Fibroblast of skin of right biceps (primary cell): ENCODE measurements around the gene TMEM69.
"Not testable (repeated sequence)": the region's sequence is repeated elsewhere in the genome, so short reads cannot be mapped to it uniquely, and the experiment has no call there.

Experiments used
- DNase-seq: peaks from one replicate; pipeline ENCODE4 v3.0.0-alpha.2; 2013

Gene TMEM69

GRCh38 chr1:45687754-45688740 lies at the start of gene TMEM69:
Gene TMEM69 (plus strand): TSS chr1:45688181. CDS start chr1:45691069, 2,888 bp downstream.
- DNase-seq = peak; percentile 92

GRCh38 chr1:45640293-45640692 lies 47.7 kb upstream of the TMEM69 start:
- DNase-seq = no peak

GRCh38 chr1:45643321-45643720 lies 44.7 kb upstream of the TMEM69 start:
- no peak for DNase-seq

GRCh38 chr1:45643978-45644377 lies 44.0 kb upstream of the TMEM69 start:
- no peak for DNase-seq

GRCh38 chr1:45644661-45645060 lies 43.3 kb upstream of the TMEM69 start:
- DNase-seq = no peak

GRCh38 chr1:45647248-45648021 lies 40.5 kb upstream of the TMEM69 start:
- no peak for DNase-seq

- DNase-seq = peak; percentile 22
These were observed 33.3 kb upstream of the TMEM69 start for GRCh38 chr1:45654540-45655280.

- DNase-seq = no peak
These were observed 31.3 kb upstream of the TMEM69 start for GRCh38 chr1:45656573-45657226.

- DNase-seq = no peak
These were observed 29.8 kb upstream of the TMEM69 start for GRCh38 chr1:45658171-45658570.

GRCh38 chr1:45659222-45659621 lies 28.8 kb upstream of the TMEM69 start:
- DNase-seq = no peak

GRCh38 chr1:45660336-45660735 lies 27.6 kb upstream of the TMEM69 start:
- DNase-seq = no peak

- no peak for DNase-seq
These were observed 21.1 kb upstream of the TMEM69 start for GRCh38 chr1:45666836-45667235.

GRCh38 chr1:45667321-45668111 lies 20.5 kb upstream of the TMEM69 start:
- DNase-seq = no peak

- no peak for DNase-seq
These were observed 19.5 kb upstream of the TMEM69 start for GRCh38 chr1:45668526-45668925.

GRCh38 chr1:45669379-45669778 lies 18.6 kb upstream of the TMEM69 start:
- DNase-seq = peak; percentile 36

- peak; percentile 55 for DNase-seq
These were observed 17.9 kb upstream of the TMEM69 start for GRCh38 chr1:45669859-45670655.

GRCh38 chr1:45673956-45674355 lies 14.0 kb upstream of the TMEM69 start:
- peak; percentile 44 for DNase-seq

GRCh38 chr1:45674478-45674877 lies 13.5 kb upstream of the TMEM69 start:
- no peak for DNase-seq

GRCh38 chr1:45676553-45676952 lies 11.4 kb upstream of the TMEM69 start:
- not testable (repeated sequence) for DNase-seq

GRCh38 chr1:45677751-45678245 lies 10.2 kb upstream of the TMEM69 start:
- no peak for DNase-seq

- DNase-seq = no peak
These were observed 9.5 kb upstream of the TMEM69 start for GRCh38 chr1:45678489-45678888.
